Activated T-helper 17 cell treated with anti-CD3 and anti-CD28 coated beads, Interleukin-2, amount 50 U/mL, for 72 hours (primary cell): Measurements from ENCODE around the gene KRT4. TPM values are rescaled to one million over a fixed set of nuclear protein-coding genes. Genes with fewer than 3 reads are reported as not detected.
"Not testable (repeated sequence)": the region's sequence is repeated elsewhere in the genome, so short reads cannot be mapped to it uniquely, and the experiment has no call there.

Source experiments
- ATAC-seq: fragments of 150-1000 bp; cut with Tn5 transposase; replicated peaks from 2 replicates; pipeline ENCODE4 v1.10.0; 2021; ENCODE audit warnings: mild to moderate bottlenecking, moderate library complexity
- H3K27ac Mint-ChIP-seq: one replicate; pipeline ENCODE4 v1.8.0; 2022; ENCODE audit warnings: mixed read lengths
- H3K27me3 Mint-ChIP-seq: one replicate; pipeline ENCODE4 v1.8.0; 2022; ENCODE audit warnings: mixed read lengths
- H3K36me3 Mint-ChIP-seq: one replicate; pipeline ENCODE4 v1.8.0; 2022; ENCODE audit warnings: low read depth, mild to moderate bottlenecking, mixed read lengths
- H3K4me1 Mint-ChIP-seq: one replicate; pipeline ENCODE4 v1.8.0; 2022; ENCODE audit warnings: mixed read lengths
- H3K4me3 Mint-ChIP-seq: one replicate; pipeline ENCODE4 v1.8.0; 2022; ENCODE audit warnings: mild to moderate bottlenecking, mixed read lengths
- H3K9me3 Mint-ChIP-seq: one replicate; pipeline ENCODE4 v1.8.0; 2022; ENCODE audit warnings: mixed read lengths
- total RNA-seq, 2 donors: library from RNA; stranded (reverse); gene quantifications; one replicate each; pipeline ENCODE4 v1.2.3, GENCODE V29; 2022

Gene KRT4
- total RNA-seq, result not detected

GRCh38 chr12:52813885-52814709, at the start of gene KRT4:
Gene KRT4 (minus strand): TSS chr12:52814116. CDS start chr12:52814058, 58 bp downstream.
- H3K36me3 Mint-ChIP-seq, result no peaks in the 10 kb centered on the region
- no peaks in the 10 kb centered on the region for H3K4me1 Mint-ChIP-seq
- H3K4me3 Mint-ChIP-seq, result no peak within 1 kb of the TSS
- H3K27me3 Mint-ChIP-seq, result peaks cover 12% of the 10 kb centered on the region
- no peaks in the 10 kb centered on the region for H3K9me3 Mint-ChIP-seq
- H3K27ac Mint-ChIP-seq, result no peak within 1 kb of the TSS
- no peak for ATAC-seq

- Mint-ChIP-seq H3K4me3 (no peak overlapping the region), H3K36me3 (no peaks in the 10 kb centered on the region), H3K9me3 (no peaks in the 10 kb centered on the region), H3K27me3 (no peaks in the 10 kb centered on the region), H3K4me1 (no peaks in the 10 kb centered on the region), H3K27ac (no peak overlapping the region)
- ATAC-seq, result no peak
These were observed 48.1 kb upstream of the KRT4 start for GRCh38 chr12:52862023-52862422.

DNA sequence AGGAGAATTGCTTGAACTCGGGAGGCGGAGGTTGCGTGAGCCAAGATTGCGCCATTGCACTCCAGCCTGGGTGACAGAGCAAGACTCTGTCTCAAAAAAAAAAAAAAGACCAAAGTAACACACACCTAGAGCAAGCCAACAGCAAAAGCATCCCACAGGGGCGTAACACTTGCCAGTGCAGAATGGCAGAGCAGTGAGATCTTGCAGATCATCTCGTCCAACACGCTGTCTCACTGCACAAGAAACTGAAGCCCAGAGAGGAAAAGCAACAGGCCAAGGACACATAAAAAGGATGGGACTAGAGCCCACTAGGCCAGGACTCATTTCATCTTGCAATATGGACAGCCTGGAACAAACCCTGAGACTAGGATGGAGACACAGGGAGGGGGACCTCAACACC, 47.6 kb upstream of the KRT4 start:
- H3K4me1 Mint-ChIP-seq, result no peaks in the 10 kb centered on the region
- H3K27me3 Mint-ChIP-seq, result no peaks in the 10 kb centered on the region
- H3K36me3 Mint-ChIP-seq, result no peaks in the 10 kb centered on the region
- H3K27ac Mint-ChIP-seq, result no peak overlapping the region
- ATAC-seq, result no peak
- H3K4me3 Mint-ChIP-seq, result no peak overlapping the region
- no peaks in the 10 kb centered on the region for H3K9me3 Mint-ChIP-seq

- ATAC-seq, result no peak
- Mint-ChIP-seq H3K4me1 (no peaks in the 10 kb centered on the region), H3K27me3 (peaks cover 3% of the 10 kb centered on the region), H3K27ac (no peak overlapping the region), H3K9me3 (no peaks in the 10 kb centered on the region), H3K4me3 (no peak overlapping the region), H3K36me3 (no peaks in the 10 kb centered on the region)
These were observed 46.3 kb upstream of the KRT4 start for GRCh38 chr12:52860102-52860823.

- no peaks in the 10 kb centered on the region for H3K9me3 Mint-ChIP-seq
- H3K4me1 Mint-ChIP-seq, result no peaks in the 10 kb centered on the region
- ATAC-seq, result no peak
- no peak overlapping the region for H3K4me3 Mint-ChIP-seq
- H3K27ac Mint-ChIP-seq, result no peak overlapping the region
- no peaks in the 10 kb centered on the region for H3K36me3 Mint-ChIP-seq
- peaks cover 7% of the 10 kb centered on the region for H3K27me3 Mint-ChIP-seq
These were observed 43.6 kb upstream of the KRT4 start for GRCh38 chr12:52857500-52857899.

- Mint-ChIP-seq H3K36me3 (no peaks in the 10 kb centered on the region), H3K4me1 (no peaks in the 10 kb centered on the region)
These were observed 42.9 kb upstream of the KRT4 start for GRCh38 chr12:52856787-52857186.

DNA sequence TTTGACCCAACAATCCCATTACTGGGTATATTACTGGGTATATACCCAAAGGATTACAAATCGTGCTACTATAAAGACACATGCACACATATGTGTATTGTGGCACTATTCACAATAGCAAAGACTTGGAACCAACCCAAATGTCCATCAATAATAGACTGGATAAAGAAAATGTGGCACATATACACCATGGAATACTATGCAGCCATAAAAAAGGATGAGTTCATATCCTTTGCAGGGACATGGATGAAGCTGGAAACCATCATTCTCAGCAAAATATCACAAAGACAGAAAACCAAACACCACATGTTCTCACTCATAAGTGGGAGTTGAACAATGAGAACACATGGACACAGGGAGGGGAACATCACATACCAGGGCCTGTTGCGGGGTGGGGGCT, 42.2 kb upstream of the KRT4 start:
- not testable (repeated sequence) for H3K4me3 Mint-ChIP-seq, H3K4me1 Mint-ChIP-seq, H3K36me3 Mint-ChIP-seq, H3K27me3 Mint-ChIP-seq, H3K27ac Mint-ChIP-seq, H3K9me3 Mint-ChIP-seq, ATAC-seq

More at GRCh38 chr12:52856787-52857186, 42.9 kb upstream of the KRT4 start:
- Mint-ChIP-seq H3K9me3 (no peaks in the 10 kb centered on the region), H3K27ac (no peak overlapping the region), H3K27me3 (peaks cover 7% of the 10 kb centered on the region), H3K4me3 (no peak overlapping the region)
- no peak for ATAC-seq

- Mint-ChIP-seq H3K27ac (no peak overlapping the region), H3K4me3 (no peak overlapping the region), H3K9me3 (no peaks in the 10 kb centered on the region), H3K27me3 (peaks cover 11% of the 10 kb centered on the region), H3K4me1 (no peaks in the 10 kb centered on the region), H3K36me3 (no peaks in the 10 kb centered on the region)
- ATAC-seq, result no peak
These were observed 37.9 kb upstream of the KRT4 start for GRCh38 chr12:52851787-52852186.

DNA sequence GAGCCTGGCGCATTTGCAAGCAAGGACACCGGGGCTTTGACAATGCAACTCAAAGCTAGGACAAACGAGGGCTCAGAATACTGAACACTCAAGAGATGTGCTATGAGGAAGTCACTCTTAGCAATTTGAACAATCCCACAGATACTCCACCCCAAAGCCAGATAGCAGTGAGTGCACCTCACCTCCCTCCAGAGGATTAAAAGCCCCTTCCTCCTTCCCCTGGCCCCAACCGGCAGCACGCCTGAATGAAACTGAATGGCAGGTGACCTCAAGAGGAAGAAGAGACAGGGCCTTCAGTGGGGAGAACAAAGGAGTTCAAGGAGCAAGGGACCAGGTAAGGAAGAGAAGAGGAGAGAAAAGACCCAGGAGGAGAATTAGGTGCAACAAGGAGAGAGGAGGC, 36.8 kb upstream of the KRT4 start:
- H3K9me3 Mint-ChIP-seq, result no peaks in the 10 kb centered on the region
- ATAC-seq, result no peak
- H3K27ac Mint-ChIP-seq, result no peak overlapping the region
- H3K36me3 Mint-ChIP-seq, result no peaks in the 10 kb centered on the region
- no peak overlapping the region for H3K4me3 Mint-ChIP-seq
- peaks cover 10% of the 10 kb centered on the region for H3K27me3 Mint-ChIP-seq
- no peaks in the 10 kb centered on the region for H3K4me1 Mint-ChIP-seq

GRCh38 chr12:52849511-52849910, 35.6 kb upstream of the KRT4 start:
- H3K4me3 Mint-ChIP-seq, result no peak overlapping the region
- no peaks in the 10 kb centered on the region for H3K4me1 Mint-ChIP-seq
- H3K9me3 Mint-ChIP-seq, result no peaks in the 10 kb centered on the region
- H3K27me3 Mint-ChIP-seq, result peaks cover 8% of the 10 kb centered on the region
- no peak for ATAC-seq
- H3K27ac Mint-ChIP-seq, result no peak overlapping the region
- no peaks in the 10 kb centered on the region for H3K36me3 Mint-ChIP-seq

- Mint-ChIP-seq H3K27me3 (peaks cover 8% of the 10 kb centered on the region), H3K4me1 (no peaks in the 10 kb centered on the region), H3K36me3 (no peaks in the 10 kb centered on the region), H3K27ac (no peak within 1 kb of the TSS), H3K9me3 (no peaks in the 10 kb centered on the region), H3K4me3 (no peak within 1 kb of the TSS)
- no peak for ATAC-seq
These were observed 34.8 kb upstream of the KRT4 start, which contains the start of gene KRT78 for GRCh38 chr12:52848661-52849255. Gene KRT78 (minus strand): TSS chr12:52848994. CDS start chr12:52848930, 64 bp downstream.

DNA sequence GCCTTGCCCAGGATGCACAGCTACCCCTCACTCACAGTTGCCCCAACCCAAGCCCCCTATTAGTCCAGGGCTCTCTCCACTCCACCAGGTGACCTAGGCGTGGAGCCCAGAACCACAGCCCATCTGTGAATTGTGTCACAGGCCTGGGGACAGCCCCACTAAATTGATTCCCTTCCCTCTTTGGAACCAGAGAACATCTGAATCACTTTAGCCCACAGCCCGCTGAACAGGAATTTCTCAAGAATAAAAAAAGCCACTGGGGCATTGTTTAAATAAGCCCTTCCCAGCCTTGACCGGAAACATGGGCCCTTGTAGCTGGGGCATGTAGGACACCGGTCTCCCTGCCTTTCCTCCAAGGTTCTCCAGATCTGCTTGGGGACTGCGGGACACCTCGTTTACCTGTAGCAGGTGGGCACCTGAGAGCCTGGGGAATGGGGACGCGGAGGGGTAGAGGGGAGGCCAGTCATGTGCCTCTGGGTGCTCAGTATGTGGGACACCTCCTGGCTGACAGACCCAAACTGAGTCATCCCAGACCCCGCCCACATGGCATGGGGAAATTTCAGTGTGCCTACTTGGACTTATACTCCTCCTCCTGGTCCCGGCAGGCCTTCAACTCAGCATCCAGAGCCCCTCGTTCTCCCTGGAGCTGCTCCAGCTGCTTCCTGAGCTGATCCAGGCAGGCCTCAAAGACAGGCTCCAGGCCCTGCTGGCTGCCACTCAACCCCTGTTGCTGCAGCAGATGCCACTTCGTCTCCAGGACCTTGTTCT, 33.6 kb upstream of the KRT4 start:
- Mint-ChIP-seq H3K4me3 (no peak overlapping the region), H3K27me3 (peaks cover 4% of the 10 kb centered on the region), H3K36me3 (no peaks in the 10 kb centered on the region), H3K27ac (no peak overlapping the region), H3K4me1 (no peaks in the 10 kb centered on the region), H3K9me3 (no peaks in the 10 kb centered on the region)
- peak; percentile 53 for ATAC-seq

DNA sequence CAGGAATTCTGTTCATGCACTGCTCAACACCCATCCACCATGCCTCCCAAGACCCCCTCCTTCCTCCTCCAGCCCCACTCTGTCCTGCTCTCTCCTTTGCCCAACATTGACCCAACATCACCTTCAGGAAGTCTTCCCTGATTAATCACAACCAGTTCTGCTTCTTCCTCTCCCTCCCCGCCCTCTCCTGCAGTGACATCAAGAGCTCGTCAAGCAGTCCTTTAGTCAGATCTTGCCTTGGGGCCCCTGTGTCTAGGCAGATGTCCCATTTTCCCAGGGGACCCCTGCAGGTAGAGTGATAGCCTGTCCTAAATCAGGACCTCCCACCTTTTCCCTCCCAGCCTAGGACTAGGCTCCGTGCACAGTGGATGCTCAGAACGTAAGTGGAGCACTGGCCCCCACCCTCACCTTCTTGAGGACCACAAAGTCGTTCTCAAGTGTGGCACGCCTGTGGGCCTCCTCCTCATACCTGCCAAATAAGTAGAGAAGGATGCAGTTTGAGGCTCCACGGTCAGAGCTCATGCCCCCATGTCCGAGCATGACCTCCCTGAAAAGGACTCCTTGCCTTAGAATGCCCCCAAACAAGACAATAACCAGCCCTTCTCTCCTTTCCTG, 32.5 kb upstream of the KRT4 start:
- no peak overlapping the region for H3K4me3 Mint-ChIP-seq
- peaks cover 4% of the 10 kb centered on the region for H3K27me3 Mint-ChIP-seq
- no peak overlapping the region for H3K27ac Mint-ChIP-seq
- H3K4me1 Mint-ChIP-seq, result no peaks in the 10 kb centered on the region
- H3K9me3 Mint-ChIP-seq, result no peaks in the 10 kb centered on the region
- no peak for ATAC-seq
- no peaks in the 10 kb centered on the region for H3K36me3 Mint-ChIP-seq

GRCh38 chr12:52845946-52846345, 32.0 kb upstream of the KRT4 start:
- no peaks in the 10 kb centered on the region for H3K9me3 Mint-ChIP-seq
- peaks cover 4% of the 10 kb centered on the region for H3K27me3 Mint-ChIP-seq
- no peak overlapping the region for H3K27ac Mint-ChIP-seq
- ATAC-seq, result no peak
- no peaks in the 10 kb centered on the region for H3K36me3 Mint-ChIP-seq
- no peak overlapping the region for H3K4me3 Mint-ChIP-seq
- no peaks in the 10 kb centered on the region for H3K4me1 Mint-ChIP-seq
